ENCODE data around the gene ADAM10. TPM values are rescaled to one million over a fixed set of nuclear protein-coding genes. Genes with fewer than 3 reads are reported as not detected.

ADAM10 gene
- total and polyA plus RNA-seq, 8 donors: 6.1 to 96.2 (median 32.2) TPM

GRCh38 chr15:58538901-58539300, 210.6 kb downstream of the ADAM10 start:
- no peak for TF ChIP-seq CTCF (IDR thresholded peaks at IDR 0.05)
- Histone ChIP-seq H3K36me3 (no peaks in the 10 kb centered on the region), H3K9me3 (no peaks in the 10 kb centered on the region), H3K4me3 (no peak overlapping the region), H3K4me1 (peaks cover 0 to 3% (median 0%) of the 10 kb centered on the region in 3 donors), H3K27ac (no peak overlapping the region), H3K27me3 (no peaks in the 10 kb centered on the region)
- 90 to 91% methylated on average over 3 of the region's 3 CpGs for WGBS, 2 donors
- DNase-seq (no peak), FAIRE-seq (no peak), ATAC-seq (no peak)
- intact Hi-C loops (cut with DNase I): no loop called here

Other genes with a start within 250 kb of the ADAM10 start
- 10 to 100 TPM in 1 of 6 donors, 1 to 10 TPM in 5; 5.1 to 11.6 (median 6.3) TPM for gene MINDY2, start 21.6 kb upstream of the ADAM10 start, total RNA-seq
- gene MINDY2, start 21.6 kb upstream of the ADAM10 start, polyA plus RNA-seq: 1 to 10 TPM; 2.8 to 2.9 TPM
- gene SLTM, start 184.0 kb upstream of the ADAM10 start, total RNA-seq: 10 to 100 TPM; 25.2 to 41.6 (median 30.8) TPM
- 10 to 100 TPM; 37.4 to 49.6 TPM for gene SLTM, start 184.0 kb upstream of the ADAM10 start, polyA plus RNA-seq
- 10 to 100 TPM; 10.3 to 25.8 (median 13.2) TPM for gene RNF111, start 238.0 kb upstream of the ADAM10 start, total RNA-seq
- 1 to 10 TPM; 4.6 to 9.7 TPM for gene RNF111, start 238.0 kb upstream of the ADAM10 start, polyA plus RNA-seq

All from pancreas (tissue), 10 donors.